GM19043 (cell line): Measurements from ENCODE around the gene FGFBP3.
"Not testable (repeated sequence)": the region's sequence is repeated elsewhere in the genome, so short reads cannot be mapped to it uniquely, and the experiment has no call there.

Experiments used
- ATAC-seq: cut with Tn5 transposase; IDR thresholded peaks from one replicate; pipeline ENCODE4 v1.9.1; 2021; ENCODE audit warnings: low read depth; ENCODE audit not compliant: unreplicated experiment

FGFBP3 gene

DNA sequence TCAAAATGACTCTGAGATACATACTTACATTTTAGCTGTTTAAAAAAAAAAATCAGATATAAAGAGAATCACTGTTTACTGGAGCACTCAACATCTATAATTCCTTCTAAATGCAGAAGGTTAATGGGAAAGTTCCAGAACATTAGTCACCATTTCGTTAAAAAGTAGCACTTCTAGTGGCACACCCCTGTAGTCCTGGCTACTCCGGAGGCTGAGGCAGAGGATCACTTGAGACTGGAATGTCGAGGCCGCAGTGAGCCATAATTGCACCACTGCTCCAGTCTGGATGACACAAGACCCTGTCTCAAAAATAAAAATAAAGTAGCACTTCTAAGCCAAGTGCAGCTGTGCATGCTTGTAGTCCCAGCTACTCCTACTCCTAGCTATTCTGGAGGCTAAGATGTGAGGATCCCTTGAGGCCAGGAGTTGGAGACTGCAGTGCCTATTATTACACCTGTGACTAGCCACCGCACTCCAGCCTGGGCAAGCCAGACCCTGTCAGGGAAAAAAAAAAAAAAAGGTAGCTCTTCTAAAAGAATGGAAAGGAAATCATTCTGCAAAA lies 2.2 kb downstream of the FGFBP3 start:
- ATAC-seq = no peak

DNA sequence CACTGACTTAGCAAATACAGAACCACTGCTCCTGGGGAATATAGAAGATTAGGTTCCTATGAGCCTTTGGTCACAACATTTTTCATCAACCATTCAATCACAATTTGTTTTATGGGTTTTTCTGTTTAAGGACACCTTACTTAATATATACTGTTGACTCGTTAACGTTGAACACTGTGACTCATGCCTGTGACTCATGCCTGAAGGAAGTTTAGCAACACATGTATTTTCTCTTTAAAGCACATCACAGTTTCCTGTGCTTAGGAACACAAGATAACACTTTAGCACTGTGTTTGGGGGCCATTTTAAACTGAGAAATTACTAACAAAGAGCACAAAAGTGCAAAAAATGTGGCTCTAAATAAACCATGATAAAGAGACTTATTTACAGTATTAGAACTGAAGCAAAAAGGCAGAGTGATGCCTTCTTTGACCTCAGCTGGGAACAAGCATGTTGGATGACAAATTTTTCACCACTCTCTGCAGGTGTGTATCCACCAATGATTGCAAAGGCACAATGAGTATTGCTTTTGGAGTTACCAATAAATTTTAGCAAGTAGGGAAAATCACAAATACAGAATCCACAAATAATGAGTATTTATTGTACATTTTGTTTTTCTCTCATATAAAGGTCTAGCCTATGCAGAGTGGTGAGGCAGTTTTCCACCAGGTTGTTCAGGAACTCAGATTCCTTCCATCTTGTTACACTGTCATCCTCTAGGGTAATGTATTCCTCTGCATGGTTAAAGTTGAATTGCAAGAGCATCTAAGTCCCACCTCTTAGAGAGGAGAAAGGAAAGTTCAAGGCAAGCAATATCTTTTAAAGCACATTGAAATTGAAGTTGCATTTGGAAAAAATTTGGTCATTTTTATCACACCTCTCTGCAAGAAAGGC lies 7.3 kb downstream of the FGFBP3 start:
- ATAC-seq = no peak

DNA sequence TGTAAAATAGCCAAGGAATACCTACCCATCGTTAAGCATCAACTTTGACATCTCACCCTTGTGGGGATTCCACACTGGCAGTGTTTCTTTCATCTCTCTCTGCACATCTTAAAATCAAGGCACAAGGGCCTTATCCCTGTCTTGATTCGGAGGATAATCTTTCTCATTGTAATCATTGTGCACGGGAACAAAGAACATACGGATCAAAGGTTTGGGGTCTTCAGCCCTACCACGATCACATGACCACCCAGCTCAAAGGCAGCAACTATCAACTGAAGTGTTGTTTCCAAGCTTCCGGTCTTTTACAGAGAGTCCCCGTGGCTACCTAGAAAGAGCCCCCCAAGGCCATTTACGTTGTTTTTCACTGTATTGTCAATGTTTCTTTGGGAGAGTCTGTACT lies 11.9 kb downstream of the FGFBP3 start:
- no peak for ATAC-seq

DNA sequence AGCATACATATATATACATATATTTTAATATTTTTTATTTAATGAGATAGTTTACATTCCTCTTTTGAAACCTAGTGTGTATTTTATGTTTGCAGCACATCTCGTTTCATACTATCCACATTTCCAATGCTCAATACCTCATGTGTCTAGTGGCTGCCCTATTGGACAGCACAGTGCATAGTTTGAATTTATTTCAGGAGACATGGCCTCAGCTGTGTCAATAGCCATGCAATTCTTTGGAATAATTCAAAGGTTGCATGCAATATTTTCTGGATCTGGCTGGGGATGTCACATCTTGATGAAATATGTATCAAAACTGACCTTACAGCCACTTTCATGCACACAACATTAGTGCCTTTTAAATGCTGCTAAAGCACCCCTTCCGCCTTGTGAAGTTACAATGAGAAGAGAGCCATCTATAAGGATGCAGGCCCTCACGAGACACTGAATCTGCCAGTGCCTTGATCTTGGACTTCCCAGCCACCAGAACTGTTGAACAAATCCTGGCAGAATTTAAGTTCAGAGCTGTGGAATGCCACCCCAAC lies 13.0 kb downstream of the FGFBP3 start:
- no peak for ATAC-seq

DNA sequence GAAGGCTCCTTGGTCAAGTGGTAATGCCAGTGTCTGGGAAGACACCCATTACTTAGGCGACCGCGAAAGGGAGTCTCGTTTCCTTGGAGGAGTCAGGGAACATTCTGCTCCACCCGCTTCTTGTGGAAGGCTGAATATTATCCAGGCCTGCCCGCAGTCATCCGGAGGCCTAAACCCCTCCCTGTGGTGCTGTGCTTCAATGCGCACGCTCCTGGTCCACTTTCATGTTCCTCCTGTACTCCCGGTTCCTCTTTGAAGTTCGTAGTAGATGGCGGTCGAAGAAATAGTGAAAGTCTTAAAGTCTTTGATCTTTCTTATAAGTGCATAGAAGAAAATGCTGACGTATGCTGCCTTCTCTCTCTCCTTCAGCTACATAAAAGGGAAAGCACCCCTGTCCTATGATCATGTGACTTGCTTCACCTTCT lies 15.0 kb downstream of the FGFBP3 start:
- not testable (repeated sequence) for ATAC-seq

DNA sequence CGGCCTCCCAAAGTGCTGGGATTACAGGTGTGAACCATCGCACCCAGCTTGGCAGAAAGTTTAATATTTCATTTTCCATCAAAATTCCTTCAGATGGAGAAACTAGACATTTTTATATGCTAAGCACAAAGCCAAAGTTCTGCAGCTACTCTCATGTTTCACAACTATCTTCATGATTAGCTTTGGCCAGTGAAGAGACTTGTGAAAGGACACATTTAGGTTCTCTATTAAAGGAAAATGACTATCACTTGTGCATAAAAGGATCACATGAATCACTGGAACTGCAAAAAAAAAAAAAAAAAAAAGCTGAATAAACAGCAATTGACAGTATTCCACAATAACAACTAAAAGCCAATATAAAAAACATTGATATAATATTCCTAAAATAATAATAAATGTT lies 16.2 kb downstream of the FGFBP3 start:
- ATAC-seq = no peak

DNA sequence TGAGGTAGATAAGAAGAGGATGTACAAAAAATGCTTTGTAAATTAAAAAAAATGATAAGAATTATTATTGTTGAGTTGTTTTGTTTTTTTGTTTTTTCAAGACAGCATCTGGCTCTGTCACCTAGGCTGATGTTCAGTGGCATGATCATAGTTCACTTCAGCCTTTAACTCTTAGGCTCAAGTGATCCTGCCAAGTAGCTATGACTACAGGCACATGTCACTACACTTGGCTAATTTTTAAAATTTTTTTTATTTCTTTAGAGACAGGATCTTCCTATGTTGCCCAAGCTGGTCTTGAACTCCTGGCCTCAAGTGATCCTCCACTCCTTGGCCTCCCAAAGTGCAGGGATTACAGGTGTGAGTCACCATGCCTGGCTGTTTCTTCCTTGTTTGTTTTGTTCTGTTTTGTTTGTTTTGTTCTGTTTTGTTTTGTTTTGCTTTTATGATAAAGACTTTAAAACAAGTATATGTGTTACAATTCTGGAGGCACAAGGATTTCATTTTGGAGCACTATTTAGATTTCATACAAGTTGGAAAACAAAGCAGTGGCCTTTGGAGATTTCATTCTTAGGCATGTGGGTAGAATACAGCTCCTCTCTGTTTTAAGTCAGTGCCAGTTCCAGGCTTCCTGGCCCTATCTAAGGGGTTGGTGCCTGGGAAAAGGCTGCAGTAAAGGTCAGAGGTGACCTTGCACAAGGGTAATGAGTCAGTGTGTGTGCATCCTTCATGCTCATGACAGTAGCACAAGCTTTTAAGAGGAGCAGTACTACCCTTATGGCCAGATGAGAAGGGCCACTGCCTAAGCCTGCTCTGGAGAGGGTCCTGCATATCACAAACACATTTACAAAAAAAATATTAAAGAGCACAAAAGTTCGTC lies 17.9 kb downstream of the FGFBP3 start:
- no peak for ATAC-seq

DNA sequence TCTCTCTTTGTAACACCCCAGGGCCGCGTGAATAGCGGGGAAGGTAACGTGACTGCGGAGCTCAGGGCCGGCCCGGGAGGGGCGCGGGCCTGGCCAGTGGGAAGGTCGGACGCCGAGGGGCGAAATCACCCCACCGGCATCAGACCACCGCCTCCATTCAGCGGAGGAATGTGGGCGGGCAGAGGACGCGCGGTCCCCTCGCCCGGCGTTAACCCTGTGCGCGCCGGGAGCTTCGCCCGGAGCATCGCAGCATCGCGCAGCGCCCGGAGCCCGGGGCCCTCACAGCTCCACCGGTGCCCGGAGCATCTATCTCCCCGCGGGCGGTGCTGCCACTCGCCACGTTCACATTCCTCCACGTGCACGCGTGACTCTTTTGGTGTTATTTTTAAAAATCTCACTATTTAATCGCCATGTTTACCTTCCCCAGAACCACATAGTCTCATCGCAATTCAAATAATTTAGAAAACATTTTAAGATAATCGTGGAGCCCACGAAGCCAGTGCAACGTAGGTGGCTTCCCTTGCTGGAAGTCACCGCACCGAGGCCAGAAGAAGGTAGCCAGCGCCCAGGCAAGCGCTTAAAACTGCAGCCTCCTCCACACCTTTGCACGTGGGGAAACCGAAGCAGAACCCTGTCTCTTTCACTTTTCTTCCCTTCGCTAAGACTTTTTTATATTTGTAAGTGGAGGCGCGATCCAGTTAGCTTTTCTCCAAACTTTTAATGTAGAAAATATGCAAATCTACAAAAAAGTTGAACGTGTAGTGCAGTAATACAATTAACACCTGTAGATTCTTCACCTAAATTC lies 21.8 kb downstream of the FGFBP3 start:
- ATAC-seq = no peak

DNA sequence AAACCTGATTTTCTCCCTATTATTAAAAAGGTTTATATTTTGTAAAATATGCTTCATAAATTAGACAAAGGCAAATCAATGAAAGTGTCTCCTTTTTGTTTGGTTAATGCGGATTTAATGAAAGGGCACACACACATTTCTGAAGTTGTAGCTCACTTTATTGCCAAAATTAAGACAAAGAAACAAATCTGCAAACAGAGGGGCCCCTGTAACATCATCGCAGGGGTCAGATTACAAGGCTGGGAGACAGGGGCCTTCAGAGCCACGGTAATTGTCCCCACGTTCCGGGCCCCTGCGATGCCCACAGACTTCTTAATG lies 22.4 kb downstream of the FGFBP3 start:
- ATAC-seq = no peak

DNA sequence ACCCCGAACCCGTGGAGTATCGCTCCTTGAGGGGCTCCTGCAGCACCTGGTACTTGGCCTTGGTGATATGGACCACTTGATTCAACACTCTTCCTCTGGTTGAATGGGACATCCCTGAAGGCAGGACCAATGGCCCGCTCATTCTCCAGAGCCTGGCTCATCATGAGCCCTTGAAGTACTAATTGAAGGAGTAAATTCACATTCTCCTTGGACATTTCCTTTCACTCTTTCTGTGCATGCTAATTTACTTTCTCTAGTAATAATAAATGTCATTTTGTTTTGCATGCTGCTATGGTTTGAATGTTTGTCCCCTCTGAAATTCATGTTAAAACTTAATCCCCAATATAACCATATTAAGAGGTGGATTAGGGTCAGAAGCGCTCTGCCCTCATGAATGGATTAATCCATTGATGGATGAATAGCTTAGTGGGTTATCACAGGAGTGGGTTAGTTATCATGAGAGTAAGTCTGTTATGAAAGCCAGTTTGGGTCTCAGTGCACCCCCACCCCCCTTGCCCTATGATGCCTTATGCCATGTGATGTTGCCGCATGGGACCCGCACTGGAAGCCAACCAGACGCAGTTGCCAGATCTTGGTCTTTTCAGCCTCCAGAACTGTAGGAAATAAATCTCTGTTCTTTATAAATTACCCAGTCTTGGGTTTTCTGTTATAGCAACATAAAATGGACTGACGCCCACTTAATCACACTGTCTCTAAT lies 23.8 kb downstream of the FGFBP3 start:
- ATAC-seq = no peak

DNA sequence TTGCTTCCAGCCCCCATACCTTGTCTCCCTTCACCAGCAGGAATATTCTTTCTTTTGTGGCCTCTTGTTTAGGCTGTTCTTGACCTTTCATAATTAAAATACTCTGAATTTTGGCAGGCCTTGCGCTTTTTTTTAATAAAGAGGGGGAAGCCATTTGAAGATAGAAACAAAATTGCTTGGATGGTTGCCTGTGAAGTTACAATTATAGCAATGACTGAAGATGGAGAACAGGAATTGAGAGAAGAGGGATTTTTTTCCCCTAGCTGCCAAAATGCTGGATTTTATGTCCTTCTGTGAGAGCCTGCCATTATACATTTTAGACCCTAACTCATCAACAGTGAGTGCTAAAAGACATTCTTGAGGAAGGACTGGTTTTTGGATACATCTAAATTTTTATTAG lies 24.8 kb downstream of the FGFBP3 start:
- no peak for ATAC-seq

DNA sequence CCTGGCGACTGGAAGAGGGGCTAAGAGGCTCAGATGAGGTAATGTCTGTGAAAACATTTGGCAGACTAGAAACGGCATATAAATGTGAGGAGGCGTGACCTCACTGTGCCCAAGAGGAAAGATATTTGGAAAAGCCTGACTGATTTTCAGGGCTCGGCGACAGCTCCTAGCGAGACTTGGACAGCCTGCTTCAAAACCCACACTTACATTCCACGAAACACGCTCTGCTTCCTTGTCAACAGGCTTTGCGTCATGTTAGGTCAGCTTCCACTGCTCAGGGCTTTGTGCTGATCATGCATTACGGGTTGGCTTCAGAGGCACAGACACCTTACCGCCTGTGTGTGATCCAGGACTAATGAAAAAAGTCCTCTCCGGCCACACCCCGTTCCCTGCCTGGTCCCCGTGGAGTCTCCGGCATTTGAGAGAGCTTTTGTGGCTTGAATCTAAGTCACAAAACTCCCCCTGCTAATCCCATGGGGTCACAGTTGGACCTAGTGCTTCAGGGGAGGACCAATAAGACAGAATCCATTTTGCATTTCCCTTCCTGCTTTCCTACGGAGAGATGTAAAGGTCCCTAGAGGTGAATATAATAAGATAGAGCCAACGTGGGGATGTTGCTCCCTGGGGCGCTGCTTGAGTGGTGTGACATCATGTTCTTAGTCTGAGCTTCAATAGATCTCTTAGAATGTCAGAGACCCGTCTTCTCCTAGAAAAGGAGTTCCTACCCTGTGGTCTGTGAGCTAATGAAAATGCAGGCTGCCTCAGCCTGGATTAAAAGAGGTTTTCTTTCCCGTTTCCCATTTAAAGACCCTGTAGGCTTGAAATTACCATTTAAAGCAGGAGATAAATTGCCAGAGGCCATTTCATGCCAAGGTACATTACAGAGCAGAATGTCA lies 25.5 kb downstream of the FGFBP3 start:
- no peak for ATAC-seq

DNA sequence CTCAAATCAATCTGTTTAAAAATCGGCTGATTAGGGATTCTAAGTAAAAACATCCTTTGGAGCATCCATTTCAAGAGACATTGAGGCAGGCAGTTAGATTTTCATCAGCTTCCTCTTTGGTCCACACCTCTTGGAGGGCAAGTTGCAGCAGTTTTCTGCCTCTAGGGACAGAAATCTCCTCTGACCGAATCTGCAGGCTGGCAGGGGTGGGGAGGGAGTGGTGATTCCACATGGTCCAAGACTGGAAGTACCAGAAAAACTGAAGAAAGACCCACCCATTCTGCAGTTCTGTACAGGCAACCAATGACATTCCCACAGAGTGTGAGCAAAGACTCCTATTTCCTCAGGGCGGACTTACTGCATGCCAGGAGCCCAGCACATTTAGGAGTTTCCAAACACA lies 29.0 kb downstream of the FGFBP3 start:
- ATAC-seq = no peak

DNA sequence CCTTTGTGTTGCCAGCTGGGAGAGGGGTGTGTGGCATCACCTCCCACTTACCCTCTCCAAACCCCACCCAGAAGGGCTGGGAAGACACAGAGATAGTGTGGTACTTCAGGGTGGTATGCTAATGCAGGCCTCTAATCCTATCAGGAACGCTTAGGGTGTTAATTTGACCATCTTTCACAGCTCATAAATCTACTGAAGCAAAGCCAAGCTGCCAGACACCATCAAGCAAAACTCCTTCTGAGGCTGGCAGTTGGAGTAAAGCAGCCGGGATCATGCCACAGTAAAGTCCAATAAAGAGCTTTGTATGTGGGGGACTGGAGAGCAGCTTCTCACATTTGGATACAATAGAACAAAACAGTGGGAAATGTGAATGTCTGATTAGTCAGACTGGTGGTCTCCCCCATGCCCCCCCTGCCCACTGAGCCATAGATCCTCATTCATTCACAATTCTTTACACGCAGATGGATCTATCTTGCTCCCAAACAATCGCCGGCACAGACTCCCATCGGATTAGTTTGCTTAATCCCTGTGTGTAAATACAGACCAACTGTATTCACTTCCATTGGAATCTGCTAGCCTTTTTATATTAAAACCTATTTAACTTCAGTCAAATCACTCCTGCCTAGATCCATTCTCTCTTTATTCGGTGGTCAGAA lies 29.6 kb downstream of the FGFBP3 start:
- ATAC-seq = no peak

DNA sequence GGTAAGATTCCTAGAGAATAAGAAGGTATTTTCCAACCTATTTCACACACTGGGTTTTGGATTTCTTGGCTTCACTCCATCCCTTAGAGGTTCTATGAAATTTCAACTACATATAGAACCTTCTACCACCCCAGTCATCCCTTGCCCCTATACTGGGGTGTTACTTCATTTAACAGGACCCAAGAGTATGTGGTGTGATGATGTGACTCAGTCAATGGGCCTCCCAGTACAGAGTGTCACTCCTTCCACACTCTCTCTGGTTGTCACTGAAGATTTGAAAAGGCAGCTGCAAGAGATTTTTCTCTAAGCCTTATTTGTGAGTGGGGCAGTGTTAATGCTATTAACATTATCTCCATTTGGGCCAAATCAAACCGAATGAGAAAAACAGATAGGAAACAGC lies 33.5 kb downstream of the FGFBP3 start:
- ATAC-seq = no peak

DNA sequence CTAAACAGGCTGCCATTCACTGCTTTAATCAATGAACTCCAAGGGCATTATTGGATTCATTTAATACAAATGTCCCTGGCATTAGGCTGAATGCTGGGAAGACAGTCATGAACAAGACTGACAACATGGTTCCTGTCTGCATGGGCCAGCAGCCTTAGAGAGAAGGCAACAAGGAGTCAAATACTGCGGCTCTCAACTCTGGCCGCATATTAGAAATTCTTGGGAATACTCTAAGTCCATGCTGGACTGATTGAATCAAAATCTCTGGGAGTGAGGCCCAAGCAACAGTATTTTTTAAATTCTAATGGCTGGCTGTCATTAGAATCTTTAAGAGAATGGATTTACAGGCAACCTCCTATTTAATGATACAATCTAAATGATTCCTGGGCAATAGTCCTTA lies 34.1 kb downstream of the FGFBP3 start:
- no peak for ATAC-seq

DNA sequence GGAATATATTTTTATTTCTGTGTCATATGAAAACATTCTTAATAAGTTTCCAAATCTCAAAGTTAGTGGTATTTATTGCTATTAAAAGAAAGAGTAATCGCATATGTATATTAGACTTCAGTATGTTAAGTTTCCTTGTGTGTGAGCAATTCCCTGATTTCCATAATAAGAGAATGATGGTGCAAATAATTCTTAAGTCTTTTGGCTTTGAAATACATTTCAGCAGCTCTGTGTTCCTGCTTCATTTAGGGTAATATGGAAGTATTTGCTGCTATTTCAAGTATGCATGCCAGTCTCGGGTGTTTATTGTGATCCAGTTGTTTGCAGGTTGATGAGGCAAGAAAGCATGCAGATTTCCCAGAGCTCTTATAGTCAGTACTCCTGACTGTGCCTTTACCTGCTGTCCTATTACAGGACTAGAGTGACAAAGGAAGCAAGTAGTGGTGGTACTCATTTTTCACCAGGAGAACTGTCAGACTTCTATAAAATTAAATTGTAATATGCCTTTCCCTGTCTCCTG lies 43.7 kb downstream of the FGFBP3 start:
- no peak for ATAC-seq

DNA sequence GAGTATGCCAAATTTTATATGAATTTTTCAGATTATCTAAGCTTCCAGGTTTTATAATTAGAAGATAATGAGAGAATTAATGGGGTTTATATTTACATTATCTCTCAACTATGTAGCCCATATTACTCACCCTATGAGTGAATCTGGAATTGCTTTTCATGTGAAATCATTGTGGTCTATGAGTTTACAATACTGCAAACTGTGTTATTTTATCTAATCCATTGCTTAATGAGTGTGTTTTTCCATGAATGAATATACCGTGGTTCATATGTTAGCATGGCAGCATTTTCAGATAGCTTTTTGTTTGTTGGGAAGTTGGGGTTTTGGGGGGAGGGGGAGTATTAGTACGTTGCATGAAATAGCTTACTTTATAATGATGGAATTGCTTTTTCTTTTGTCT lies 44.5 kb downstream of the FGFBP3 start:
- ATAC-seq = no peak
